HG03025 (cell line): ENCODE data around the gene JPT2.

Experiments used
- ATAC-seq: cut with Tn5 transposase; IDR thresholded peaks from one replicate; pipeline ENCODE4 v1.9.1; 2021; ENCODE audit warnings: mild to moderate bottlenecking, moderate library complexity; ENCODE audit not compliant: unreplicated experiment, low FRiP score

Gene JPT2

DNA sequence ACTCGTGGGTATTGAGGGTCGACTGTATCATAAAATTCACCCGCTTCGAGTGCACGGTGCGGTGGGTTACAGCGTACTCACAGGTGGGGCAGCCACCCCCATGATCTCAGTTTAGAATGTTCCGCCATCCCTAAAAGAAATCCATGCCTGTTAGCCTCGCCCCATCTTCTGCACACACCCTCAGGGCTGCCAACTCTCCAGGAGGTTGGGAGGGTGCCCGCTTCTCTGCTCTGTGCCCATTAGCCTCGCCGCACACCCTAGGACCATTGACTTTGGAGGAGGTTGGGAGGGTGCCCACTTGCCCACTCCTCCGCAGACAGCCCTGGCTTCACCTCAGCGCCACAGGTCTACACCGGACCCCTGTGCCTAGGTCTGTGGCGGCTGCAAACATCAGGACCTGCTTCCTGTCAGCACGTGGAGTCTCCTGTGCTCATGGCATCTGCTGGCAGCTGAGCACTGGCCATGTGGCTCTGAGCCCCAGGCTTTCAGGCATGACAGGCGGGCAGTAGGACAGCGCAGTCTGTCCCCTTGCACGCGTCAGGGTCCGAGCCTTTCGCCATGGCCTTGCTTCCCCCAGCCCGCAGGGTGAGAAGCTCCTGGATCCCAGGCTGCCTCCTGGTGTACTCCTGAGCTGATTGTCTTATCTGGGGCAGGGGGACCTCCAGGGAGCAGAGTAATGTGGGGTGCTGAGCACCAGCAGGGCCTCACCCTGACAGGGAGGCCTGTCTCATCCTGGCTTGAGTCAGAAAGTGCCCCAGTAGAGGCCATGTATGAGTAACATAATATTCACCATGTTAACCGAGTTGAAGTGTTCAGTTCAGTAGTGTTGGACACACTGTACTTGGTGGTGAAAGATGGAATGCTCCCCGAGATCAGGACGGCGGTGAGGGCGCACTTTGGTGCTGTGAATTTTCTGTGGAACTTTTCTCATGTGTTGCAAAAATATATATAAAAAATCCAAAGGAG, 71.4 kb downstream of the JPT2 start:
- ATAC-seq, result no peak
